Right ventricle myocardium inferior (tissue), 1 donor: Measurements from ENCODE around the gene DVL1. TPM values are rescaled to one million over a fixed set of nuclear protein-coding genes. Genes with fewer than 3 reads are reported as not detected.

Source experiments
- microRNA-seq: library from miRNA; unstranded; fragments of <30 nt; microRNA quantifications from one replicate; pipeline ENCODE4 v1.2.0, GENCODE V29; 2020
- total RNA-seq: library from RNA; stranded (reverse); fragmentation: NEBNext Ultra II Directional; extraction: Animal tissue kit (Norgen Biotek cat#: 25700); gene quantifications from one replicate; pipeline ENCODE4 v1.2.1, GENCODE V29; 2021
- donor health status: DM: no; HTN: yes; CAD: no; lungs with severe emphysema.

Gene DVL1
- total RNA-seq, 1 donor from 2014 or later, result 119 TPM

Small RNAs within 50 kb of the gene (microRNA-seq; reads per million reads assigned to microRNA genes)
- gene MIR6726 (2.5 reads per million), gene MIR6727 (not detected), gene MIR6808 (not detected)

Other genes with a start within 250 kb of the DVL1 start
- 2.9 TPM for gene C1orf159, start 233.3 kb downstream of the DVL1 start, total RNA-seq
- 0.24 TPM for gene TTLL10, start 175.5 kb downstream of the DVL1 start, total RNA-seq
- gene TNFRSF18, start 142.8 kb downstream of the DVL1 start, total RNA-seq, result not detected
- 1.4 TPM for gene TNFRSF4, start 135.3 kb downstream of the DVL1 start, total RNA-seq
- 125 TPM for gene SDF4, start 117.4 kb downstream of the DVL1 start, total RNA-seq
- 8.3 TPM for gene B3GALT6, start 117.2 kb downstream of the DVL1 start, total RNA-seq
- gene C1QTNF12, start 102.7 kb downstream of the DVL1 start, total RNA-seq, result 0.57 TPM
- 40.0 TPM for gene UBE2J2, start 75.6 kb downstream of the DVL1 start, total RNA-seq
- 3.0 TPM for gene SCNN1D, start 69.0 kb downstream of the DVL1 start, total RNA-seq
- 57.3 TPM for gene ACAP3, start 41.5 kb downstream of the DVL1 start, total RNA-seq
- gene PUSL1, start 40.8 kb downstream of the DVL1 start, total RNA-seq, result 10.3 TPM
- gene INTS11, start 24.8 kb downstream of the DVL1 start, total RNA-seq, result 75.7 TPM
- gene CPTP, start 24.6 kb downstream of the DVL1 start, total RNA-seq, result 119 TPM
- gene TAS1R3, start 18.1 kb downstream of the DVL1 start, total RNA-seq, result 0.51 TPM
- gene MXRA8, start 9.1 kb upstream of the DVL1 start, total RNA-seq, result 21.8 TPM
- gene AURKAIP1, start 25.8 kb upstream of the DVL1 start, total RNA-seq, result 265 TPM
- gene CCNL2, start 49.9 kb upstream of the DVL1 start, total RNA-seq, result 49.4 TPM
- gene MRPL20, start 57.9 kb upstream of the DVL1 start, total RNA-seq, result 140 TPM
- gene ANKRD65, start 71.9 kb upstream of the DVL1 start, total RNA-seq, result 3.0 TPM
- 20.5 TPM for gene VWA1, start 86.3 kb upstream of the DVL1 start, total RNA-seq
- 1.8 TPM for gene ATAD3C, start 100.3 kb upstream of the DVL1 start, total RNA-seq
- gene ATAD3B, start 122.3 kb upstream of the DVL1 start, total RNA-seq, result 9.0 TPM
- gene ATAD3A, start 162.7 kb upstream of the DVL1 start, total RNA-seq, result 17.9 TPM
- 6.9 TPM for gene TMEM240, start 191.2 kb upstream of the DVL1 start, total RNA-seq
- 116 TPM for gene SSU72, start 225.4 kb upstream of the DVL1 start, total RNA-seq